Measurements from ENCODE around the gene F11R.
"Not testable (repeated sequence)": the region's sequence is repeated elsewhere in the genome, so short reads cannot be mapped to it uniquely, and the experiment has no call there.

F11R gene

DNA sequence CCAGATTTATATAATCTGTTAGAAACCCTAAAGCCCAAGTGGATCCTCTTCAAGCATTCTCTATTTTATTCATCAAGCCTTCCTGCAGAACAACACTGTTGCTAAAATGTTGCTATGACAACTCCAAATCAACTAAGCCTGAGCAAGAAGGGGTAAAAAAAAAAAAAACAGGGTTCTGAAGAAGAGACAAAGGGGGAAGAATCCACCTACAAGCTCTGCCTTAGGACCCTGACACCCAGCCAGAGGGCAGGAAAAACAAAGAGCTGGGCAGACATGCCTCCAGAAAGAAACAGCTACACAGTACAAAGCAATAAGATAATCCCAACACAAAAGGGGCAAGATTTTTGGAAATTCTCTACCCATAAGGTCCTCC, 23.6 kb upstream of the F11R start:
- no peak for DNase-seq (ENCODE audit: low read depth)

DNA sequence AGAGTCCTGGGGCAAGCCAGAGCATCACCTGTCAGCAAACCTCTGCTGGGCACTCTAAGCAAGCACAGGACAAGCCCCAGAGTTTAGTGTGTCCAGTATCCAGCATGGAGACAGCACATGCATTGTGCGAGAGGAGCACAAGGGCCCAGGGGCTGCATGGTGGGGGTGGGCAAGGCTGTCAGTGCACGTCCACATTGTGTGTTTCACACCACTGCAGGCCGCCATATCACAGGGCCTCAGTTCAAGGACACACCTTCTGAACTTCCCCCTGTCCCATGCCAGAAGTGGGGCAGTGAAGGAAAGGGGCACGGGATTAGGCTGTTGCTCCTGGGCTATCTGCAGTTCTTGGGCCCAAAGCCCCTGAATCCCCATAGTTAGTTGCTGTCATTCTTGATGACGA, 18.6 kb upstream of the F11R start:
- no peak for DNase-seq (ENCODE audit: low read depth)

DNA sequence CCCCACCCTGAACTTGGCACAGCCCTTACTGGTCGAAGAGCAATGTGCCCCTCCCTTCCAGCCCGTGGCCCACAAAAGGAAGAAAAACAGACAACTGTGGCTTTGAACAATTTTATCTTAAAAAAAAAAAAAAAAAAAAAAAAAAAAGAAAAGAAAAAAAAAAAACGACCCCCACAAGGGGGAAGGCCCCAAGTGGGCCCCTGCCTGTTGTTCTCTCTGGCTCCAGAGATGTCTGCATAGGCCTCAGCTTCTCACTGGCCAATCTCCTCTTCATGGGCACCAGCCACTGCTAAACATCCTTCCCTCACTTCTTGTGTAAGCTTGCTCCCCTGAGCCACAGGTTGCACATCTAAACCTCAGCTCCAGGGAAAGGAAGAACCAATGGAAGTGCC, 18.2 kb upstream of the F11R start:
- DNase-seq (ENCODE audit: low read depth): no peak

DNA sequence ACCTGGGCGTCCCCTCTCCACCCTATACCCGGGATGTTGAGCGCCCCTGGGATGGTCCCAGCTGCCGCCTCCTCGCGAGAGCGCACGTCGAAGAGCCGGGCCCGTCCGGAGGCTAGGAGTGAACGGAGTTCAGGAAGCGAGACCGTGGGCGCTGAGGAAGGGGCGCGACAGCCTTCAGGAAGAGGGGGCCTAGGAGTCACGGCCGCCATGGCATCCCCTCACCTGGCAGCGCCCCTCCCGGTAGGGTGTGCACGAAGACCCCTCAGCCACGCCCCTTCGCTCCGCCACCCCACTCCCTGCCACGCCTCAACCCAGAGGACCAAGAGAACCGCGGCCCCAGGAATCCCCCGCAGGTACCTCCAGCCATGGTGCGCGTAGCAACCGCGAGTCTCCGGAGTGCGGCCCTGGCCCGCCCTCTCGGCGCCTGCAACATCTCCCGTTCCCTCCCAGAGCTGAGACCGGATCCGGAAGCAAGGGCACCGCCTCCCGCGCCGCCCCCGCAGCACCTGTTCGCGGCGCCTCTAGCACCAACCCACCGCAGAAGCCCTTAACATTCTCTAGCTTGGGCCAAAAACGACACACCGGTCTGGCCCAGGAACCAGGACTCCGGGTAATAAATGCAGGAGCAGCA, 17.7 kb upstream of the F11R start, which contains the start of gene TSTD1:
TSS of gene TSTD1 (minus strand) at position 442 of the 631 bp plus-strand sequence. CDS start at position 367, 75 bp downstream.
- DNase-seq (ENCODE audit: low read depth): no peak

DNA sequence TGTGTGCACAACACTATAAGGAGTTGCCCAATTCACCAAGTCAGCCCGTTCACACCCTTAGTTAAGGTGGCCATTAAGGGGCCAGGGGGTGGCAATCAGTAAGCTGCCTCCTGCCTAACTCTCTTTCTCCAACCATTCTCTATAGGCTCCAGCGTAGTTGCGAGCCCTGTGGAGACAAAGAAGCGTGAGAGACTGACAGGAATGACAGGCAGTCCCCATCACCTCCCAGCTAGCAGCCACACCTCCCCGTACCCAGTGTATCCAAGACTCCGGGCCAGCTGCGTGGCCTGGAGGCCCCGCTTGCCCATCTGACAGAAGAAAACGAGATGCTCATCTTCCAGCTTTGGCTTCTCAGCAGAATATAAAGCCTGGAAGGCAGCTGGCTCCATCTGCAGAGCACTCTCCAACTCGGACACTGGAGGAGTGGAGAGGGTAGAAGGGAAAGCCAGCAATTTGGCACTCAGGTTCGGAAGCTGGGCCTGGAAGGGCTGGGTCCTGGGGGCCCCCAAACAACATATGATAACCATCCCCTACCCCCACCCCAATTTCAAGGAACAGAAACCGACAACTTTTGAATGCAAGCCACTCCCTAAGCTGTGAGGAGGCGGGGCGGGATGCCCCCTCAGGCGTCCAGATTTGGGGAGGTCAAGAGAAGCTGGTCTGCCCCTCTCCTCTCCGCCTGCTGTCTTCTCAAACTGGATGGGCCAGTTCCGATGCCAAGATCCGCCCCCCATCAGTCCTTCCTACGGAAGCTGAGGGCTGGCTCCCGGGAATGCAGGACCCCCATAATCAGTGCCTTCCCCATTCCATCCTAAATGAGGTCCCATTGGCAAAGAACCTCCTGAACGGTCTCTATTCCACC, 16.9 kb upstream of the F11R start:
- no peak for DNase-seq (ENCODE audit: low read depth)

DNA sequence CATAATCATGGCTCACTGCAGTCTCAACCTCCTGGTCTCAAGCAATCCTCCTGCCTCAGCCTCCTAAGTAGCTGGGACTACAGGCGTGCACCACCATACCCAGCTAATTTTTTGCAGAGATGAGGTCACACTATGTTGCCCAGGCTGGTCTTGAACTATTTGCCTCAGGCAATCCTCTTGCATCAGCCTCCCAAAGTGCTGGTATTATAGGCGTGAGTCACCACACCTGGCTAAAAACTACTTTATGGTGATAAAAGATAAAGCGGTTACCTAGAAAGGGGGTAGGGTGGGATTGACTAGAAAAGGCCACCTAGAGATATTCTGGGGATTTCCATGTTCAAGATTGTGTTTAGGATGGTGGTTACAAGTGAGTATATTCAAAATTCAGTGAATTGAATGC, 12.8 kb upstream of the F11R start:
- DNase-seq (ENCODE audit: low read depth): no peak

DNA sequence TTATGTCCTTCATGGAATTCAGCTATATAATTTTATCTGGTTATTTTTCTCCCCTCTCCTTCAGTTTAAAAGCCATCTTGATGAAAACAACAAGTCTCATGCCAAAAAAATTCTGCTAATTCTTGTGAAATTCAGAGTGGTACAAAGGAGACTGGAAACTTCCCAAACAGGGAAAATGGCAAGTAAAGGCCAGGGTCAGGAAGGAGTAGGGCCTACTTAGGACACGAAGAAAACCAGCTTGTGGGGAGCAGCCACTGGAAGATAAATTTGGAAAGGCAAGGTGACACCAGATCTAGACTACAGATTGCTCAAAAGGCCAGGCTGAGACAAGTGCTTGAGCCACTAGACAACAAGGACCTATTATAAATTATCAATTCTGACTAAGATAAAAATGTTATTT, 11.5 kb upstream of the F11R start:
- no peak for DNase-seq (ENCODE audit: low read depth)

DNA sequence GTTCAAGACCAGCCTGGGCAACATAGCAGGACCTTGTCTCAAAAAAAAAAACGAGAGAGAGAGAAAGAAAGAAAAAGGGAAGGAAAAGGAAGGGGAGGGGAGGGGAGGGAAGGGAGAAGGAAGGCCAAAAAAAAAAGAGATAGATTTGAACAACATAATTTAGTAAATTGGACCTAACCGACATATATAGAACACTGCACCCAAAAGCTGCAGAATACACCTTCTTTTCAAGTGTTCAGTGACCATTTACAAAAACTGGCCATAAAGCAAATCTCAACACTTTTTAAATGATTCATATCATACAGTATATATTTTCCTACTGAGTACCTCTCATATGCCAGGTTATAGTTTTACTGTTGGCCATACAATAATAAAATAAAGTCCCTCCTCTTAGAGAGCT, 10.9 kb upstream of the F11R start:
- DNase-seq (ENCODE audit: low read depth): no peak

DNA sequence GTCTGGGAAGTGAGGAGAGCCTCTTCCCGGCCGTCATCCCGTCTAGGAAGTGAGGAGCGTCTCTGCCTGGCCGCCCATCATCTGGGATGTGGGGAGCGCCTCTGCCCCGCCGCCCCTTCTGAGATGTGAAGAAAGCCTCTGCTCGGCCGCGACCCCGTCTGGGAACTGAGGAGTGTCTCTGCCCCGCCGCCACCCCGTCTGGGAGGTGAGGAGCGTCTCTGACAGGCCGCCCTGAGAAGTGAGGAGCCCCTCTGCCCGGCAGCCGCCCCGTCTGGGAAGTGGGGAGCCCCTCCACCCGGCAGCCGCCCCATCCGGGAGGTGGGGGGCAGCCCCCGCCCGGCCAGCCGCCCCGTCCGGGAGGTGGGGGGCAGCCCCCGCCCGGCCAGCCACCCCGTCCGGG, 8.5 kb upstream of the F11R start:
- DNase-seq (ENCODE audit: low read depth): not testable (repeated sequence)

DNA sequence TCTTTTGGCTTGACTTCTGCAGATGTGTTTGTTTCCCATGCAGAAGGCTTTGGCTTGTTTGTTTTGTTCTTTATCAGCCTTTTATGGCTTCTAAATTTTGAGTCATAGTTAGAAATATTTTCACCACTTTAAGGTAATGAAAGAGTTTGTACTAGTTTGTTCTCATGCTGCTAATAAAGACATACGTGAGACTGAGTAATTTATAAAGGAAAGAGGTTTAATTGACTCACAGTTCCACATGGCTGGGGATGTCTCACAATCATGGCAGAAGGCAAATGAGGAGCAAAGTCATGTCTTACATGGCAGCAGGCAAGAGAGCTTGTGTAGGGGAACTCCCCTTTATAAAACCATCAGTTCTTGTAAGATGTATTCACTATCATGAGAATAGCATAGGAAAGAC, 6.0 kb upstream of the F11R start:
- not testable (repeated sequence) for DNase-seq (ENCODE audit: low read depth)

DNA sequence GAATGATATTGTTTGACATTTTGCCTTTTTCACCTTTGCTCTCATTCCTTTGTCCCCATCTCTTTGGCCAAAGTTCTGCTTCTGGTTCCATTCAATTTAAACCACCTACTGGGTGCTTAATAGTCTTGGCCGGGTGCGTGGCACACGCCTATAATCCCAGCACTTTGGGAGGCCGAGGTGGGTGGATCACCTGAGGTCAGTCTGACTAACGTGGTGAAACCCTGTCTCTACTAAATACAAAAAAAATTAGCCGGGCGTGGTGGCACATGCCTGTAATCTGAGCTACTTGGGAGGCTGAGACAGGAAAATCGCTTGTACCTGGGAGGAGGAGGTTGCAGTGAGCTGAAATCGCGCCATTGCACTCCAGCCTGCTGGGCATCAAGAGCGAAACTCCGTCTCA, 1.5 kb upstream of the F11R start:
- DNase-seq (ENCODE audit: low read depth): not testable (repeated sequence)

DNA sequence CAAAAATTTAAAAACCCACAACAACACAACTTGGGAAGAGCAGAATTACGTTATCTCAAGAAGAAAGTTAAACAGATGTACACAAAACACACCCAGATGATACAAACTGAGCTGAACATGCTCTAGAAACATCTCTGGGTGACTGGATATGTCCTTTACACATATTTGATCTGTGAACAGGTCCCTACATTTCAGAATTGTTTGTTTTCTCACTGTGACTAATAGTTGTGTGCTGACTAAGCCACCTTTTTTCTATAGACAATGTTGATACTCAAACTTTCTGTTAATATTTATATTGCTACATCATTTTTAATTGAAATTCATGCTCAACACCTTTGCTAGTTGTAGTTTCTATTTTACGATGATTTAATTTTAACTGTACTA, 1.0 kb upstream of the F11R start:
- DNase-seq (ENCODE audit: low read depth): no peak

DNA sequence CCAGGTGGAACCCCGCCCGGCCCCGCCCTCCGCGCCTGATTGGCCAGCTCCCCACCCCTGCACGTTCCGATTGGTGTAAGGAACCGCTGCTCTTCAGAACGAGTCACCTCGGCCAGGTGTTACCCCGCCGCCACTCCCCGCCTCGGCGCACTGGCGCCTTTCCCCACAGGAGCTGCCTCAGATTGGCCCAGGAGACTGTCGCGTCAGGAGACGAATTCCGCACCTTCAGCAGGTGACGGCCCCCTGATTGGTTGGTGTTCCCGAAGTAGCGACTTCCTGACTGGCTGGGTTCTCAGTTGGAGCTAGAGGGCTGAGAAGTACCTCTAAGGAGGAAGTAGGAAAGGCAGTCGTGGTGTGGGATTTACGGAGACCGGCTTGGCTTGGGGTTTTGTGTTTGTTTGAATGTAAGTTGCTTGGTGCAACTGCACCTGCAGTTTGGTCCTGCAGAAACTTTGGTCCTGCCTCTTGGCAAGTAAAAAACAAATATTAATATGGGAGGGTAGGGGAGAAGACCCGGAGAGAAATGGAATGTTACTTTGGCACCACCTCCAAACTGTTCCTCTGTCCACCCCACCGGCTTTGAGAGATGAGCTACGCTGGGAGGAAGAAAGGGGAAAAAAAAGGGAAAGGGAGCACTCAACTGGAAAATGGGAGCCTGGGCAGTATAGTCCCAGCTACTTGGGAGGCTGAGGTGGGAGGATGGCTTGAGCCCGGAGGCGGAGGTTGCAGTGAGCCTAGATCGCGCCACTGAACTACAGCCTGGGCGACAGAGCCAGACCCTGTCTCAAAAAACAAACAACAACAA, 415 bp upstream of the F11R start:
- no peak for DNase-seq (ENCODE audit: low read depth)

DNA sequence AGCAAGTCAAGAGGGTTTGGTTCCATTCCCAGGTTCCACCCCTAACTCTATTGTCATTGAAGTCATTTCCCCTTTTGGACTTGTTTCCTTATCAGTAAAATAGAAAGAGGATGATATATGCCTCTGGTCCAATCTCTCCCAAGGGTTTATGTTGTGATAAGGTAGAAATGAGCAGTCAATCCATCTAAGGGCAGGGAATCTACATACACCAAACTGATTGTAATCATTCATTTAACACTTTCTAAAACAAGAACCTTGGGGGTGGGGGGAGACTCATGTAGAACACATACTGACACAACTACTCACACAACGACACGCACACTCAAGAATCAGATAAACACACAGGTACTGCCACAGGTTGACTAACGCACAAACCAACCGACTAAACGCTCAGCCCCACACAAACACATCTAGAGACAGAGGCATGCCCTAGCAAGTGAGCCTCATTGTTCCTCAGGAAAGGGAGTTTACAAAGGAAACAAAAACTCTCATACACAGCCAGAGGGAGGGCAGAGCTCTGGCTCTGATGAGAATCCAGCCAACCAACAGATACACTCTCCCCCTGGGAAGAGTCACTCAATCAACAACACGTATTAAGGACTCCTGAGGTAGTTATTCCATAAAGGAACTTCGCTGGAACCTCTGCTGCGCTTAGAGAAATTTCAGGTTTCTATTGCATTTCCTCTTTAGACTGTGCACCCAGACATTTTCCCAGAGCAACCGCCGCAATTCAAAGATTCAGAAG, 1.0 kb downstream of the F11R start:
- no peak for DNase-seq (ENCODE audit: low read depth)

DNA sequence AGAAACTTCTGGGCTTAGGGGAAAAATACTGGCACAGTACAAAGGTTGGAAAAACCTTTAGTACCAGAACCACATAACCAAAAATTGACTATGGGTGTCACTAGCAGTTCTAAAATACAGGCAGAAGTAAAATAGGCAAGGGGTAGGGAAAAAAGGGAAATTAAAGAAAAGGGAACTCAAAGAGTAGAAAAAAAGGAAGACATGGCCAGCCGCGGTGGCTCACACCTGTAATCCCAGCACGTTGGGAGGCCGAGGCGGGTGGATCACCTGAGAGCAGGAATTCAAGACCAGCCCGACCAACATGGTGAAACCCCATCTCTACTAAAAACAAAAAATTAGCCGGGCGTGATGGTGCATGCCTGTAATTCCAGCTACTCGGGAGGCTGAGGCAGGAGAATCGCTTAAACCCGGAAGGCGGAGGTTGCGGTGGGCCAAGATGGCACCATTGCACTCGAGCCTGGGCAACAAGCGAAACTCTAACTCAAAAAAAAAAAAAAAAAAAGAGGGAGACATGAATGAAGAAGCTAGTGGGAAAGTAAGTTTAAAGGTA, 1.8 kb downstream of the F11R start:
- DNase-seq (ENCODE audit: low read depth): not testable (repeated sequence)

DNA sequence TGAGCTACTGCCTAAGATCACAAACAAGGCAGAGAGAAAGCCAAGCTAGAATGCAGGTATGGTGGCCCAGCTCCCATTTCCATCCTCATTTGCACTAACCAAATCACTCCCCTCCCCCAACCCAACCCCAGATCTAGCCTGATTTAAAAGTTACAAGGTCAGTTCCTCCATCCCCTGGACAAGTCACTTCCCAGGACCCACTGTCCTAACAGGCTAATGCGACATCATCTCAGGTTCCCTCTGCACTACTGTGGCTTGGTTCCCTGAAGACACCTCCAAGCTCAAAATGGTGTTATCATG, 2.4 kb downstream of the F11R start:
- no peak for DNase-seq (ENCODE audit: low read depth)

DNA sequence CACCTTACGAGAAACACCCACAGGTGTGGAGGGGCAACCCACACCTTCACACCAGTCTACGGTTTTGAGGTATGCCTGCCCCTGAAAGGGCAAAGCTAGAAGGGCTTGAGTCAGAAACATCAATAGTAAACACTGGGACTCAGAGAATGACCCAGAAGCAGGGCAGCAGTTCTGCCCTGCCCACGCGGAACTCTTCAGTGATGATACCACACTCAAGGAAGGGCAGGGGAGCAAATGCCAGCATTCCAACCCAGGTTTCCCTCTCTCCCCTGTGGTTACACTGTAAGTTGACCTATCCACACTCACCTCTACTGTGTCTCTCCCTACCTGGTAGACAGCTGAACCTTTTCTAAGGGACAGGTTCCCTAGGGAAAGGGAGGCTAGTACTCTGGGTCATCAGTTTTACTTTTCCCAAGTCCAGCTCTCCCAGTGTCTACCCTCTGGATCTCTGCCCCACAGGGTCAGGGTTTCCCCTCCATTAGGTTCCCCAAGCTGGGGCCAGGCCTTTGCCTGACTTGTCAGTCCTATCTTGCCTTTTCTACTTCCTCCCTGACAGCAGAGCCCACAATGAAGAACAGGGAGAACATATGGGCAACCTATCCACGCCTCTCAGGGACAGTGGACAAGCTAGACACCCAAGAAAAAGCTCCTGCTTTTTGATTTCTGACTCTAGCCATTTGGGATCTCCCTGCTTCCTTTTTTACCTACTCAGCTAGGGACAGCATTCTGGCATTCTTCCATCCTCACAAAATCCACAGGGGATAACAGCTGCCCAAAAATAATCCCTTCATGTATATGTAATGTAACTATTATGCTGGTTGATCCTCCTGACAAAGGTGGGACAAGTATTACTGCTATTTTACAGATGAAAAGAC, 3.0 kb downstream of the F11R start:
- DNase-seq (ENCODE audit: low read depth): no peak

DNA sequence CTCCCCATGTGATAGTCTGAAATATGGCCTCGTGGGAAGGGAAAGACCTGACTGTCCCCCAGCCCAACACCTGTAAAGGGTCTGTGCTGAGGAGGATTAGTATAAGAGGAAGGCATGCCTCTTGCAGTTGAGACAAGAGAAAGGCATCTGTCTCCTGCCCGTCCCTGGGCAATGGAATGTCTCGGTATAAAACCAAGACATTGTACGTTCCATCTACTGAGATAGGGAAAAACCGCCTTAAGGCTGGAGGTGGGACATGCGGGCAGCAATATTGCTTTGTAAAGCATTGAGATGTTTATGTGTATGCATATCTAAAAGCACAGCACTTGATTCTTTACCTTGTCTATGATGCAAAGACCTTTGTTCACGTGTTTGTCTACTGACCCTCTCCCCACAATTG, 3.8 kb downstream of the F11R start:
- not testable (repeated sequence) for DNase-seq (ENCODE audit: low read depth)

DNA sequence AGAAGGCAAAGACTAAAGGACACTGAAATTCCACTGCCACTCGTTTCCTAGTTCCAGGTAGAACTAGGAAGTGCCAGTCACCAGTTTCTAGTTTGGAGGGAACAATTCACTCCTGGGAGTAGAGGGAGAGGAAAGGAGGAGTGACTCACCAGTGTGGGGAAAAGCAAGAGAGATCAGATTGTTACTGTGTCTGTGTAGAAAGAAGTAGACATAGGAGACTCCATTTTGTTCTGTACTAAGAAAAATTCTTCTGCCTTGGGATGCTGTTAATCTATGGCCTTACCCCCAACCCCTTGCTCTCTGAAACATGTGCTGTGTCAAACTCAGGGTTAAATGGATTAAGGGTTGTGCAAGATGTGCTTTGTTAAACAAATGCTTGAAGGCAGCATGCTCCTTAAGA, 4.3 kb downstream of the F11R start:
- DNase-seq (ENCODE audit: low read depth): not testable (repeated sequence)

DNA sequence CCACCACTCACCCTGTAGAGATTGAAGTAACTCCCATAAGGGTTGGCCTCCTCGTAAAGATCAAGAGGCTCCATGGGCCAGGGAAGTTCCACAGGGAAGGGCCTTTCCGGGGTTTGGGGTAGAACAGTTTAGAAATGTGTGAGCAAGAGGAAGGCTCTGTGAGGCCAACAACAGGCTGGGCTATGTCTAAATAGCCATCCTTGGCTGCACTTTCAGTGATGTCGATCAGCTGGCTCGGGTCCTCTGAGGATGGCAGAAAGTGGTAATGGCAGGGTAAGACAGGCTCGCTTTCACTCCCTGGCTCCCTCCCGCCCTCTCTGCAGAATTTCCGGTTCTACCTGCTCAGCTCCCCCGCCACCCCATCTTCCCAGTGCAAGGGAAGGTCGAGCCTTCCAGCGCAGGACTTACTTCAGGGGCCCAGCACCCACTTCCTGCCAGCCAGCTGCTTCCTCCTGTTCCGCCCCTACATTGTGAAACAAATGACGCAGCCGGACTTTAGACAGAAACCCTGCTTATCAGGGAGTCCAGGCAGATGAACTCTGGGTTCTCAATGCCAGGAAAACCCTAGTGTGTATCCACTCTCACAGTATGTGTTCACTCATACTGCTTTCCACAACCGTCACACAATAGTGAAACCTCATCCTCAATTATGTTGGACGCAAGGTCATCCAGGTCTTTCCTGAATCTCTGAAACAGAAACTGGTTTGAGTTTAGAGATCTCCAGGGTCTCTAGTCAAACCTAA, 7.3 kb downstream of the F11R start:
- DNase-seq (ENCODE audit: low read depth): peak; percentile 84

All from CMK (cell line).